ENCODE results near the gene GMPR2.
"Not testable (repeated sequence)": the region's sequence is repeated elsewhere in the genome, so short reads cannot be mapped to it uniquely, and the experiment has no call there.

GMPR2 gene

GRCh38 chr14:24213866-24214662 lies 18.7 kb upstream of the GMPR2 start:
- H3K4me3 ChIP-seq (ENCODE audit: low read depth, low read length), result peak overlapping the region; percentile 83
- no peak for DNase-seq
- no peak for TF ChIP-seq CTCF (IDR thresholded peaks at IDR 0.05; ENCODE audit: low read depth, low read length)
- H3K36me3 ChIP-seq, result peaks cover 18% of the 10 kb centered on the region
- H3K27ac ChIP-seq, result peak overlapping the region; percentile 92
- no peaks in the 10 kb centered on the region for H3K9me3 ChIP-seq (ENCODE audit: severe bottlenecking)
- no peaks in the 10 kb centered on the region for H3K27me3 ChIP-seq (ENCODE audit: insufficient read depth, low read depth, severe bottlenecking)

- H3K27me3 ChIP-seq (ENCODE audit: insufficient read depth, low read depth, severe bottlenecking), result no peaks in the 10 kb centered on the region
- H3K27ac ChIP-seq, result peak within 1 kb of the TSS; percentile 81
- DNase-seq, result peak; percentile 85
- no peaks in the 10 kb centered on the region for H3K9me3 ChIP-seq (ENCODE audit: severe bottlenecking)
- H3K36me3 ChIP-seq, result peaks cover 2% of the 10 kb centered on the region; the same call in 1 of the 2 replicates
- H3K4me3 ChIP-seq (ENCODE audit: low read depth, low read length), result peak within 1 kb of the TSS; percentile 91
- peak; percentile 89 for TF ChIP-seq CTCF (IDR thresholded peaks at IDR 0.05; ENCODE audit: low read depth, low read length)
Observed at GRCh38 chr14:24215495-24216344, 17.0 kb upstream of the GMPR2 start, which contains the start of gene MDP1. TSS of gene MDP1 (minus strand) at chr14:24216066. CDS start at chr14:24215955, 111 bp downstream.

GRCh38 chr14:24216345-24216699 lies 16.4 kb upstream of the GMPR2 start:
- Histone ChIP-seq H3K27me3 (ENCODE audit: insufficient read depth, low read depth, severe bottlenecking) (no peaks in the 10 kb centered on the region), H3K27ac (no peak overlapping the region), H3K9me3 (ENCODE audit: severe bottlenecking) (no peaks in the 10 kb centered on the region), H3K36me3 (no peaks in the 10 kb centered on the region; the same call in 1 of the 2 replicates), H3K4me3 (ENCODE audit: low read depth, low read length) (no peak overlapping the region)
- no peak for DNase-seq
- no peak for TF ChIP-seq CTCF (IDR thresholded peaks at IDR 0.05; ENCODE audit: low read depth, low read length)

- not testable (repeated sequence) for H3K4me3 ChIP-seq (ENCODE audit: low read depth, low read length); H3K9me3 ChIP-seq (ENCODE audit: severe bottlenecking); H3K27me3 ChIP-seq (ENCODE audit: insufficient read depth, low read depth, severe bottlenecking); H3K36me3 ChIP-seq; DNase-seq; H3K27ac ChIP-seq
Observed at GRCh38 chr14:24216876-24217275, 15.9 kb upstream of the GMPR2 start.

- H3K4me3 ChIP-seq (ENCODE audit: low read depth, low read length), result no peak overlapping the region
- H3K27ac ChIP-seq, result no peak overlapping the region
- H3K9me3 ChIP-seq (ENCODE audit: severe bottlenecking), result no peaks in the 10 kb centered on the region
- H3K27me3 ChIP-seq (ENCODE audit: insufficient read depth, low read depth, severe bottlenecking), result no peaks in the 10 kb centered on the region
- H3K36me3 ChIP-seq, result no peaks in the 10 kb centered on the region; the same call in 1 of the 2 replicates
- no peak for DNase-seq
- TF ChIP-seq CTCF (IDR thresholded peaks at IDR 0.05; ENCODE audit: low read depth, low read length), result no peak
Observed at GRCh38 chr14:24219080-24219479, 13.6 kb upstream of the GMPR2 start.

DNA sequence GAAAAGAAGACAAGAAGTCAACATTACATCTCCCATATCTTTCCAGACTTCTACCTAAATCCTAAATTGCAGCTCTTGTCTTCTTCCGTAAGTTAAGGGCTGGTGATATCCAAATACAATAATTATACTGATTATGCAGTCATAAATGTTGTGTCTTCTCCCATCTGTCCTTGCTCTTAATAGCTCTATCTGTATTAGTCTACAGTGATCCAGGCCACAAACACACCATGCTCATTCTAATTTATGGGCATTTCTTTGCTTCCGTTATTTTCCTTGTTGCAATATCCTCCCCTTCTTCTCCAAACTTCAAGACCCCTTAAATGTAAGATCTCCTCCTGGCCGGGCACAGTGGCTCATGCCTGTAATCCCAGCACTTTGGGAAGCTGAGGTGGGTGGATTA lies 13.2 kb upstream of the GMPR2 start:
- no peak for TF ChIP-seq CTCF (IDR thresholded peaks at IDR 0.05; ENCODE audit: low read depth, low read length)

GRCh38 chr14:24222987-24223386 lies 9.7 kb upstream of the GMPR2 start:
- H3K4me3 ChIP-seq (ENCODE audit: low read depth, low read length); H3K27ac ChIP-seq; H3K9me3 ChIP-seq (ENCODE audit: severe bottlenecking); H3K27me3 ChIP-seq (ENCODE audit: insufficient read depth, low read depth, severe bottlenecking); H3K36me3 ChIP-seq; DNase-seq: not testable (repeated sequence)

More for the DNA sequence above, 13.2 kb upstream of the GMPR2 start:
- Histone ChIP-seq H3K9me3 (ENCODE audit: severe bottlenecking) (no peaks in the 10 kb centered on the region), H3K4me3 (ENCODE audit: low read depth, low read length) (no peak overlapping the region), H3K27me3 (ENCODE audit: insufficient read depth, low read depth, severe bottlenecking) (no peaks in the 10 kb centered on the region), H3K36me3 (no peaks in the 10 kb centered on the region; the same call in none of the 2 replicates), H3K27ac (no peak overlapping the region)
- no peak for DNase-seq

Measured in WERI-Rb-1 (cell line).